ENCODE measurements around the gene CXADR.

Gene CXADR

GRCh38 chr21:17583898-17584297, 71.1 kb downstream of the CXADR start:
- DNase-seq (ENCODE audit: low read depth, low spot score): no peak
- no peak overlapping the region for H3K27ac ChIP-seq

GRCh38 chr21:17585875-17586450, 73.1 kb downstream of the CXADR start:
- DNase-seq (ENCODE audit: low read depth, low spot score): no peak
- H3K27ac ChIP-seq: no peak overlapping the region

- H3K27ac ChIP-seq: no peak overlapping the region
- DNase-seq (ENCODE audit: low read depth, low spot score): no peak
These were observed 77.6 kb downstream of the CXADR start for GRCh38 chr21:17590430-17590829.

- no peak for DNase-seq (ENCODE audit: low read depth, low spot score)
- H3K27ac ChIP-seq: no peak overlapping the region
These were observed 84.8 kb downstream of the CXADR start for GRCh38 chr21:17597680-17598079.

- no peak for DNase-seq (ENCODE audit: low read depth, low spot score)
- no peak overlapping the region for H3K27ac ChIP-seq
These were observed 85.6 kb downstream of the CXADR start for GRCh38 chr21:17598437-17598836.

- no peak for DNase-seq (ENCODE audit: low read depth, low spot score)
- H3K27ac ChIP-seq: no peak overlapping the region
These were observed 90.0 kb downstream of the CXADR start for GRCh38 chr21:17602874-17603273.

GRCh38 chr21:17607684-17608083, 94.8 kb downstream of the CXADR start:
- DNase-seq (ENCODE audit: low read depth, low spot score): peak; percentile 44
- H3K27ac ChIP-seq: peak overlapping the region; percentile 82

- DNase-seq (ENCODE audit: low read depth, low spot score): no peak
- H3K27ac ChIP-seq: no peak overlapping the region
These were observed 96.8 kb downstream of the CXADR start for GRCh38 chr21:17609681-17610080.

GRCh38 chr21:17610911-17611310, 98.1 kb downstream of the CXADR start:
- peak overlapping the region; percentile 73 for H3K27ac ChIP-seq
- no peak for DNase-seq (ENCODE audit: low read depth, low spot score)

GRCh38 chr21:17611414-17612022, 98.7 kb downstream of the CXADR start:
- H3K27ac ChIP-seq: peak overlapping the region; percentile 73
- peak; percentile 61 for DNase-seq (ENCODE audit: low read depth, low spot score)

- peak; percentile 22 for DNase-seq (ENCODE audit: low read depth, low spot score)
- H3K27ac ChIP-seq: peak overlapping the region; percentile 73
These were observed 99.3 kb downstream of the CXADR start for GRCh38 chr21:17612023-17612564.

GRCh38 chr21:17612565-17613241, 99.9 kb downstream of the CXADR start, which contains the start of gene BTG3:
TSS of gene BTG3 (minus strand) at chr21:17612901. CDS start at chr21:17609144, 3,757 bp downstream.
- H3K27ac ChIP-seq: peak within 1 kb of the TSS; percentile 73
- no peak for DNase-seq (ENCODE audit: low read depth, low spot score)

GRCh38 chr21:17613242-17613676, 100.4 kb downstream of the CXADR start:
- no peak for DNase-seq (ENCODE audit: low read depth, low spot score)
- H3K27ac ChIP-seq: peak overlapping the region; percentile 73

GRCh38 chr21:17616831-17617230, 104.0 kb downstream of the CXADR start:
- no peak for DNase-seq (ENCODE audit: low read depth, low spot score)
- H3K27ac ChIP-seq: no peak overlapping the region

GRCh38 chr21:17622018-17622417, 109.2 kb downstream of the CXADR start:
- DNase-seq (ENCODE audit: low read depth, low spot score): no peak
- no peak overlapping the region for H3K27ac ChIP-seq

GRCh38 chr21:17631195-17631594, 118.4 kb downstream of the CXADR start:
- H3K27ac ChIP-seq: no peak overlapping the region
- DNase-seq (ENCODE audit: low read depth, low spot score): no peak

GRCh38 chr21:17636711-17637110, 123.9 kb downstream of the CXADR start:
- no peak for DNase-seq (ENCODE audit: low read depth, low spot score)

GRCh38 chr21:17640821-17641220, 128.0 kb downstream of the CXADR start:
- no peak for DNase-seq (ENCODE audit: low read depth, low spot score)
- no peak overlapping the region for H3K27ac ChIP-seq

More at GRCh38 chr21:17636711-17637110, 123.9 kb downstream of the CXADR start:
- H3K27ac ChIP-seq: no peak overlapping the region
